Omental fat pad (tissue), 4 donors: ENCODE data around the gene GFOD2. TPM values are rescaled to one million over a fixed set of nuclear protein-coding genes. Genes with fewer than 3 reads are reported as not detected.

ENCODE experiments used
- ATAC-seq: fragments of 150-250 bp; one replicate; pipeline ENCODE4 v1.9.1; 2016; ENCODE audit warnings: mild to moderate bottlenecking, moderate library complexity; ENCODE audit not compliant: low FRiP score
- DNase-seq: peaks from one replicate; pipeline ENCODE4 v3.0.0-alpha.2; 2019; ENCODE audit warnings: low spot score
- total RNA-seq, 4 donors: library from RNA; depleted of rRNA; stranded (reverse); fragments of >200 nt; gene quantifications; one replicate each; pipeline ENCODE4 v1.1.0, GENCODE V29; 2016
- TF ChIP-seq, protein P1 (sequence below), 3 donors: fragments of 450-650 bp; IDR thresholded peaks; one replicate each; pipeline ENCODE4 v1.5.1; 2016 to 2017; ENCODE audit warnings: antibody characterized with exemption in 3 of 3, mild to moderate bottlenecking in 3 of 3, moderate library complexity in 2 of 3

GFOD2 gene
- total RNA-seq, 4 donors from 2014 or later, result 10.9 to 25.2 (median 20.1) TPM

DNA sequence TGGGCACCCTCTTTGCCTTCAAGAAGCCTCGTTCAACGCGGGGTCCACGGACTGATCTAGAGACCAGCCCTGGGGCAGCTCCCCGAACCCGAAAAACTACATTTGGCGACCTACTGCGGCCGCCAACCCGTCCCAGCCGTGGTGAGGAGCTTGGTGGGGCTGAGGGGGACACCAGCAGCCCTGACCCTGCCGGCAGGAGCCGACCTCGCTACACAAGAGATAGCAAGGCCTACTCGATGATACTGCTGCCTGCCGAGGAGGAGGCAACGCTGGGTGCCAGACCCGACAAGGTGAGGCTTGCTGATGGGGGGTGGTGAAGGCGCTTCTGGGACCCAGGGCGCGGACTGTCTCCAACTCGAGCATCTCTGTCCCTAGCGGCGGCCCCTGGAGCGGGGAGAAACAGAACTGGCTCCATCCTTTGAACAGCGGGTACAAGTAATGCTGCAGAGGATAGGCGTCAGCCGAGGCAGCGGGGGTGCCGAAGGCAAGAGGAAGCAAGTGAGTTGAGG is 64.7 kb downstream of the GFOD2 start:
- TF ChIP-seq, protein P1, sequence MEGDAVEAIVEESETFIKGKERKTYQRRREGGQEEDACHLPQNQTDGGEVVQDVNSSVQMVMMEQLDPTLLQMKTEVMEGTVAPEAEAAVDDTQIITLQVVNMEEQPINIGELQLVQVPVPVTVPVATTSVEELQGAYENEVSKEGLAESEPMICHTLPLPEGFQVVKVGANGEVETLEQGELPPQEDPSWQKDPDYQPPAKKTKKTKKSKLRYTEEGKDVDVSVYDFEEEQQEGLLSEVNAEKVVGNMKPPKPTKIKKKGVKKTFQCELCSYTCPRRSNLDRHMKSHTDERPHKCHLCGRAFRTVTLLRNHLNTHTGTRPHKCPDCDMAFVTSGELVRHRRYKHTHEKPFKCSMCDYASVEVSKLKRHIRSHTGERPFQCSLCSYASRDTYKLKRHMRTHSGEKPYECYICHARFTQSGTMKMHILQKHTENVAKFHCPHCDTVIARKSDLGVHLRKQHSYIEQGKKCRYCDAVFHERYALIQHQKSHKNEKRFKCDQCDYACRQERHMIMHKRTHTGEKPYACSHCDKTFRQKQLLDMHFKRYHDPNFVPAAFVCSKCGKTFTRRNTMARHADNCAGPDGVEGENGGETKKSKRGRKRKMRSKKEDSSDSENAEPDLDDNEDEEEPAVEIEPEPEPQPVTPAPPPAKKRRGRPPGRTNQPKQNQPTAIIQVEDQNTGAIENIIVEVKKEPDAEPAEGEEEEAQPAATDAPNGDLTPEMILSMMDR (IDR thresholded peaks at IDR 0.05), result no peak
- no peak for DNase-seq
- ATAC-seq, result no peak

- TF ChIP-seq, protein P1 (IDR thresholded peaks at IDR 0.05), result no peak
- ATAC-seq (no peak), DNase-seq (no peak)
These were observed 65.2 kb downstream of the GFOD2 start for GRCh38 chr16:67653789-67654402.

- TF ChIP-seq, protein P1 (IDR thresholded peaks at IDR 0.05), result no peak
- DNase-seq (no peak), ATAC-seq (no peak)
These were observed 65.9 kb downstream of the GFOD2 start for GRCh38 chr16:67653128-67653788.

DNA sequence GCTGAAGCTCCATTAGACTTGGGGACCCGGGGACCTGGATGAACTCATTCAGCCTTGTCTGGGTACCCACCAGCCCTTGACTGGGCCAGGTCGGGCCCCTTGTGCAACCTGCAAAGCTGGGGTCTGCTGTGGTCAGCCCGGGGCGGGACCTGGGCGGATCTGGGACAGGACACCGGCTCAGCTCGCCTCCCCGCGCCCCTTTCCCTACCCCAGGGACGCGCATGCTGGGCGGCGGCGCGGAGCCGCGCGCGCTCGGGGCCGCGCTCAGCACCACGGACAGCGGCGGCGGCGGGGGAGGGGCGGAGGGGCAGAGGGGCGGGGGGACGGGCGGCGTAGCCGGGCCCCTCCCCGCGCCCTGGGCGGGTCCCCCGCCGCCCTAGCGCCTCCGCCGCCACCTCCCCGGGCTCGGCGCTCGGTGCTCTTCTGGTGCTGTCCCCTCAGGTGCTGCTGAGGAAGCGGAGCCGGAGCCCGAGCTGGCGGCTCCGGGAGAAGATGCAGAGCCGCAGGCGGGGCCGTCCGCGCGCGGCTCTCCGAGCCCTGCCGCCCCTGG is 66.5 kb downstream of the GFOD2 start:
- ATAC-seq (no peak), DNase-seq (no peak)
- TF ChIP-seq, protein P1 (IDR thresholded peaks at IDR 0.05), result no peak

DNA sequence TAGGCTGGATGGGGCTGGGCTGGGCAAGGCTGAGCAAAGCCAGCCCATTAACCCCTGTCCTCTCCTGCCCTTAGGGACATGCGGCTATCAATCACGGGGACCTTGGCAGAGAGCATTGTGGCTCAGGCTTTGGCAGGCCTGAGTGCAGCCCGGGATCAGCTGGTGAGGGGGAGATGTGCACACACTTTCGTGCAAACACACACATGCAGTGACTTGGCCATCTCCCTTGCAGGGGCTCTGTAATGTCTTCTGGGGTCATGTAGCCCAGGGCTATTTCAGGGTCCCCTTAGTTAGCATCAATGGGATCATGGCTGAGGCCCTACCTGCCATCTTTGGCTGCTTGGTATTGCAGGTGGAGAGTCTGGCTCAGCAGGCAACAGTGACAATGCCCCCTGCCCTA is 67.3 kb downstream of the GFOD2 start:
- TF ChIP-seq, protein P1 (IDR thresholded peaks at IDR 0.05), result no peak
- ATAC-seq (no peak), DNase-seq (no peak)

DNA sequence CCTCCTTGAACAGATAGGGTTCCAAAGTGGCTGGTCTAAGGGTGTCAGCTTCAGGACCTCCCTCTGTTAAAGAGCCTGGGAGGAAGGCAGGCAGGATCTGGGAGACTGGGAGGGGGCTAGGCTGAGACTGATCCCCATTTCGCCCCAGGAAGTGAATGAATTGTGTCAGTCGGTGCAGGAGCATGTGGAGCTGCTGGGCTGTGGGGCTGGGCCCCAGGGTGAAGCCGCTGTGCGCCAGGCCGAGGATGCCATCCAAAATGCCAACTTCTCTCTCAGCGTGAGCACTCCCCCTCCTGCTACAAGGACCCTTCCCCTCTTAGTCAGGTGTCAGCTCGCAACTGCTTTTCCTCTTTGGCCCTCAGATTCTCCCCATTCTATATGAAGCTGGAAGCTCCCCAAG is 68.1 kb downstream of the GFOD2 start:
- TF ChIP-seq, protein P1 (IDR thresholded peaks at IDR 0.05), result no peak
- no peak for DNase-seq
- ATAC-seq, result no peak
